Stimulated activated CD4-positive, alpha-beta T cell treated with anti-CD3 and anti-CD28 coated beads, TNF-alpha, amount 100 ng/mL, for 48 hours (primary cell): Measurements from ENCODE around the gene OOSP3.
"Not testable (repeated sequence)": the region's sequence is repeated elsewhere in the genome, so short reads cannot be mapped to it uniquely, and the experiment has no call there.

Experiments used
- DNase-seq, 3 donors: peaks; one replicate each; pipeline ENCODE4 v3.0.0-alpha.2; 2020; ENCODE audit warnings: low read depth in 3 of 3

Gene OOSP3

GRCh38 chr11:59877325-59877724, 1.3 kb upstream of the OOSP3 start:
- no peak for DNase-seq

- no peak for DNase-seq
These were observed 798 bp upstream of the OOSP3 start for GRCh38 chr11:59877784-59878183.

GRCh38 chr11:59879567-59879966, 985 bp downstream of the OOSP3 start:
- no peak for DNase-seq

GRCh38 chr11:59883597-59883996, 5.0 kb downstream of the OOSP3 start:
- no peak for DNase-seq

- DNase-seq: not testable (repeated sequence)
These were observed 8.6 kb downstream of the OOSP3 start for GRCh38 chr11:59887156-59887555.

- DNase-seq: no peak
These were observed 13.2 kb downstream of the OOSP3 start for GRCh38 chr11:59891781-59892181.

GRCh38 chr11:59894616-59895015, 16.0 kb downstream of the OOSP3 start:
- no peak for DNase-seq

- no peak for DNase-seq
These were observed 19.5 kb downstream of the OOSP3 start for GRCh38 chr11:59898046-59898445.

GRCh38 chr11:59898650-59899049, 20.1 kb downstream of the OOSP3 start:
- no peak for DNase-seq

- no peak for DNase-seq
These were observed 20.9 kb downstream of the OOSP3 start for GRCh38 chr11:59899532-59899931.

- DNase-seq: no peak
These were observed 22.0 kb downstream of the OOSP3 start for GRCh38 chr11:59900366-59901126.

- DNase-seq: no peak
These were observed 22.7 kb downstream of the OOSP3 start for GRCh38 chr11:59901306-59901705.

- DNase-seq: not testable (repeated sequence)
These were observed 25.0 kb downstream of the OOSP3 start for GRCh38 chr11:59903569-59903968.

GRCh38 chr11:59918480-59918879, 39.9 kb downstream of the OOSP3 start:
- DNase-seq: no peak

- DNase-seq: peak in 1 of 3 donors; percentile 2
These were observed 40.5 kb downstream of the OOSP3 start for GRCh38 chr11:59918987-59919589.

GRCh38 chr11:59923813-59924212, 45.2 kb downstream of the OOSP3 start:
- no peak for DNase-seq

- no peak for DNase-seq
These were observed 53.1 kb downstream of the OOSP3 start for GRCh38 chr11:59931688-59932087.

GRCh38 chr11:59938132-59938531, 59.5 kb downstream of the OOSP3 start, which contains the start of gene OOSP1:
Gene OOSP1 (plus strand): TSS chr11:59938432. CDS start chr11:59938455, 23 bp downstream.
- DNase-seq: no peak

- no peak for DNase-seq
These were observed 60.1 kb downstream of the OOSP3 start for GRCh38 chr11:59938718-59939117.

- DNase-seq: no peak
These were observed 60.9 kb downstream of the OOSP3 start for GRCh38 chr11:59939482-59939881.

- no peak for DNase-seq
These were observed 62.5 kb downstream of the OOSP3 start for GRCh38 chr11:59941091-59941490.

- DNase-seq: no peak
These were observed 65.6 kb downstream of the OOSP3 start for GRCh38 chr11:59943997-59944714.

- DNase-seq: no peak
These were observed 66.1 kb downstream of the OOSP3 start for GRCh38 chr11:59944720-59945119.
